HG03175 (cell line): ENCODE data around the gene DNAJB6.

Experiments used
- ATAC-seq: cut with Tn5 transposase; IDR thresholded peaks from one replicate; pipeline ENCODE4 v1.9.1; 2021; ENCODE audit warnings: mild to moderate bottlenecking, moderate library complexity; ENCODE audit not compliant: unreplicated experiment

DNAJB6 gene

DNA sequence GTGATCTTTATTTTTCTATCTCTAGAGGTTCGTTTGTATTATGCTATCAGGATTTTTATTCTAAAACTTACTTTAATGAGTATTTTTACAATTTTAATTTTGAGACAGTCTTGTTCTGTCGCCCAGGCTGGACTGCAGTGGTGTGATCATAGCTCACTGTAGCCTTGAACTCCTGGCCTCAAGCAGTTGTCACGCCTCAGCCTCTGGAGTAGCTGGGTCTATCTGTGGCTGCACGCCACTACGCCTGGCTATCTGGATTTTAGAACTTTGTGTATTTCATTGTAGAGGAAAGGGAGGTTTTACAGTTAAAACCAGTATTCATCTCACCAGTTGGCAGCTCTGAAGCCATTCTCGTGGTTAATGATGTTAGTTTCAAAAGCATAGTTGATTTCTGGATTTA lies 25.9 kb downstream of the DNAJB6 start:
- no peak for ATAC-seq

DNA sequence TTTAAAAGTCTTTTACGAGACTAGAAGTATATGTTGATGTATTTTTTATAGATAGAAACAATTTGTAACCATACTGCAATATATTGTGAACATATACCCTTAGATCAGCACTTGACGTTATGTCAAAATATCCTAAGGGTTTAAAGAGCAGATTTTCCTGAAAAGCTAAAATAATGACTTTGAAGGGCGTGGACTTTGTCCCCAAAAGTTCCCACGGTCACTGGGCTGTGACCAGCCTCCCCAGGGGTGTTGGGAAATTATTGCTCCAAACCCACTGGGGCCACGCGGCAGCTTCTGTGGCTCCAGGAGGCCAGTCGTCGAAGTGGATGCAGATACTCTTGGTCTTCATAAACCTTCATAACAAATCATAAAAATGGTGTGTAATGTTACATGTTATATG lies 29.9 kb downstream of the DNAJB6 start:
- ATAC-seq, result no peak

DNA sequence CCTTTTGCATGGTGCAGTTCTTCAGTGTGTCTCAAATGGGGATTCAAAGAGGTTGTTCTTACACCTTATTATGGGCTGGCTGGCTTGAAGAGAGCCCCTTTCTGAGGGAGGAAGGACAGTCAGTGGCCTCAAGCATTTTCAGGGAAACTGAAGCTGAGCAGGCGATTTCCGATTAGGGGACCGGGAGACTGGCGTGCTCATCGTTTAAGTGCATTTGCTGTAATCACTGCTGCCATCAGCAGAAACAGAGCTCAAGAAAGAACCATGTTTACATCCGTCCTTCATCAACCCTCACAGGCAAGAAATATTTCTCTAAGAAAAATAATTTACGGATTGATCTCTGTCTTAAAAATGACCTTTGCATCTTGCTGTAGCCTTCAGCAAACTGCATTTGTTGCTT lies 32.2 kb downstream of the DNAJB6 start:
- ATAC-seq, result no peak

DNA sequence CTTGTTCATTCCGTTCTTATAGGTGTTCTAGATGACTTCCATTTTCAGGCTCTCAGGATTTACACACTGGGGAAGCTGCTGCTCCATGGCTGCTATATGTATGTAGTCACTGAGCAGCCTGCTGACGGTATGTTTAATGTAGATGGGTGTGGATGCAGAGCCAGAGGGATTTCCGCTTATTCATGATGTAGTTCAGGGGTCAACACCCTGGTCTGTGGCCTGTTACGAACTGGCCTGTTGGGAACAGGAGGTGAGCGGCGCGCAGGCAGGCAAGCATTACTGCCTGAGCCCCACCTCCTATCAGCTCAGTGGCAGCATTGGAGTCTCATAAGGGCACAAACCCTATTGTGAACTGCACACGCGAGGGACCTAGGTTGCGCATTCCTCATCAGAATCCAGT lies 33.9 kb downstream of the DNAJB6 start:
- no peak for ATAC-seq

DNA sequence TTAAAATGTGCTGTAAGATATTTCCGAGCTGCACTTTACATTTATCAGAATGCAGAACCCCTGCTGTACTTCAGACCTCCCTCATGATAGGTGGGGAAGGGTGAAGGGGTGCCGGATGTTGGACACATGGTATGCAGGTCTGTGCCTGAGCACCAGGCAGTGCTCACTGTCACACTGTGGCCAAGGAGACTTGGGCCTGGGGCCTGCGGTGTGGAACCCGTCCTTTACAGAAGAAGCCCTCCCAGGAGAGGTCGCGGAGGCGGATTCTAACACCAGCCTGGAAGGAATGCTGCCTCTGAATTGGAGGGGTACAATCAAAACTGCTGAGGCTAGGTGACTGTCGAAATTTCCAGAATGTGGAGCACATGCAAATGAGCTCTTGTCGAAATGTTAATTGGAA lies 34.5 kb downstream of the DNAJB6 start:
- no peak for ATAC-seq

DNA sequence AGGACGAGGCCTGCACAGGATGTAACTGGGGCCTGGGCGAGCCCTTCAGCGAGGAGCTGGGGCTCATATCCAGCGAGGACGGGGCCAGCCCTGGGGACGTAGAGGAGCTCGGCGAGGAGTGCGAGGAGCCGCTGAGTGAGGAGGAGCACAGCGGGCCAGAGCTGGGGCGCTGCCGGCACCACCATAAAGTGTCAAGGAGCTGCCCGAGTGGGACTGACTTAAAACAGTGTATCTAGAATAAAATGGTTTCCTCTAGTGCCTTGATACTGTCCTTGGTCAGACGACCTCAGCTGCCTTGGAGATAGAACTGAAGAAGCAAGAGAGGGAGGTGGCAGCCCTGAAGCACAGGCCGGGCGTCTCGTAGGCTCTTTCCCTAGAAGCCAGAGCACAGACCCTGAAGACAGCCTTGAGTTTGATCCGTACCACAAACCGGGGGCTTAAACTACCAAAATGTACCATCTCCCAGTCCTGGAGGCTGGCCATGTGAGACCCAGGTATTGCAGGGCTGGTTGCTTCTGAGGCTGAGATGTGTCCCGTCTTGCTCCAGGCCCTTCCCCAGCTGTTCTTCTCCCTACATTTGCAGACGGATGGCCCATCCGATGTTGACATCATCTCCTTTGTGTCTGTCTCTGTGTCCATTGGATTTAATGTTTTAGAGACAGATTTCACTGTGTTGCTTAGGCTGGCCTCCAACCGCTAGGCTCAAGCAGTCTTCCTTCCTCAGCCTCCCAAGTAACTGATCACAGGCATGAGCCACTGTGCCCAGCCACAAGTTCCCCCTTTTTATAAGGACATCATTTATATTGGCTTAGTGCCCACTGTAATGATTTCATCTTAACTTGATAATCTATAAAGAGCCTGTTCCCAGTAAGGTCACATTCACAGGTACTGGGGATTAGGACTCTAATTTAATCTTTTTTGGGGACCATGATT lies 35.8 kb downstream of the DNAJB6 start:
- no peak for ATAC-seq

DNA sequence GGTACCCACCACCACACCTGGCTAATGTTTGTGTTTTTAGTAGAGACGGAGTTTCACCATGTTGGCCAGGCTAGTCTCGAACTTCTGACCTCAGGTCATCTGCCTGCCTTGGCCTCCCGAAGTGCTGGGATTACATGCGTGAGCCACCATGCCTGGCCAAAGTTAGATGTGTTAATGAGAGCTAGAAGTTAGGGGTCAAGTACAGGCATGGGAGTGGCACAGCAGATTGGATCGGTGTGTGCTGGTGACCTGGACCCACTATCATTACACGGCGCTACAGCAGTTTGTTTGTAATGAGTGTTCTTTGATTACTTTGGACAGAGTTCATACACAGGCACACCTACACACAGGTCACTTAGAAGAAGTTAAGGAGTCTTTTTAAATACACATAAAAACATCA lies 36.7 kb downstream of the DNAJB6 start:
- ATAC-seq, result no peak

DNA sequence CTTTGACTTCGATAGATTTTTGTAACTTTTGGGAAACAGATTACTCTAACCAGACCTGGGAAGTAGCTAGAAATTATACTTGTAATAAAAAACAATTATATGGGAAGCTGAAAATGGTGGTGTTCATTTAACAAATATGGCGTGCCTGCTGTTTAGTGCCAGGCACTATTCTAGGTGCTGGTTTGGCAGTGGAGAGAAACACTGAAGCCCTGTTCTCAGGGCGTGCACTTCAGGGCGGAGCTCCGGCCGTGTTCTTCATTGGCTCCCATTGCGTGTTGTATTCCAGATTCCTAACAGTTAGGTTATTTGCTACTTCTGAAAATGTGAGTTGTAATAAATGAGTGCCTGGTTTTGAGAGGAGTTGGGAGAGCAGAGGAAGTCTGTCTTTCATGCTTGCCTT lies 38.6 kb downstream of the DNAJB6 start:
- ATAC-seq, result no peak

DNA sequence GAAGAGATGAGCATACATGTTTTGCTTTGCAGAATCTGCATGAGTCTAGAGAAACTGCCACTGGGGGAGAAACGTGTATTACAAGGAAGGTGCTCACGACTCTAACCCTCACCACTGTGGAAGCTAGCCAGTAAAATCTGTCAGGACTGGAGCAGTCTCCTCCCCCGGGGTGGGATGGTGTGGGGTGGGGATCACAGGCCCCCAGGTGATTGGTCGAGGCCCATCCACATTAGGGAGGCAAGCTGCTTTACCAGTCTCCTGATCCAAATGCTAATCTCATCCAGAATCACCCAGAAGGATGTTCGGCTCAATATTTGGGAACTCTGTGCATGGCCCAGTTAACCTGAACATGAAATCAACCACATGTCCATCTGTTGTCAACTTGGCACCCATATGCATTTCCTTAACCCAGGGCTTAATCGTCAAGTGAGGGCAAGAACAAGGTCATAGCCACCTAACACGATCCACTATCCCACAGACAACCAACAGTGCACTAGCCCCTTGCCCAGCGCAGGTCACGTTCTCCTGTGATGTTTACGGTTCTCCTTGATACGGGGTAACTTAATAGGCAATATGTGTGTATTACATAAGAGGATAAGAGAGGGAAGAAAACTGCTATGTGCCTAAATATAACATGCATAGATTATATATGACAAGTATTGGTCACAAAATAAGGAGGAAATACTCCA lies 40.8 kb downstream of the DNAJB6 start:
- ATAC-seq, result no peak

DNA sequence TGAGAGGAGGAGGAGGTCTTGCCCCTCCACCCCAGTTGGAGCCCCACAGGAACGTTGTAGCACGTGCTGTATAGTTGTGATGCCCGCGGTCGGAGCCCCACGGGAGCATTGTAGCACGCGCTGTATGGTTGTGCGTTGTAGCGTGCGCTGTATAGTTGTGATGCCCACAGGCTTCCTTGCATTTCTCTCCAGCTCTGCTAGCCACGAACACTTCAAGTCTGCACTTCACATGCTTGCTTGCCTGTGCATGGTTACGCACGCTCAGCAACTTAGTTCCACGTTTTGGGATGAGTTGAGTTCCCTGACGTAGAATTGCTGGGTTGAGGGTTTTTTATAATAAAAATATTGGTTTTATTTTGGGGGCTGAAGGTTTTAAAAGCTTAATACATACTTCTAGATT lies 41.6 kb downstream of the DNAJB6 start:
- ATAC-seq, result no peak

DNA sequence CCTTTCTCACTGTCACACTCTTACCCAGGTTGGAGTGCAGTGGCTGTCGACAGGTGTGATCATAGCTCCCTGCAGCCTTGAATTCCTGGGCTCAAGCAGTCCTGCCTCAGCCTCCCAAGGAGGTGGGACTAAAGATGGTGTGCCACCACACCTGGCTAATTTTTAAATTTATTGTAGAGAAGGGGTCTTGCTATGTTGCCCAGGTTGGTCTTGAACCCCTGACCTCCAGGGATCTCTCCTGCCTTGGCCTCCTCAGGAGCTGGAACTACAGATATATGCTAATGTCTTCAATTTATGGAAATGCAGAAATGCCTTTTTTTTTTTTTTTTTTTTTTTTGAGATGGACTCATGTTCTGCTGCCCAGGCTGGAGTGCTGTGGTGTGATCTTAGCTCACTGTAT lies 42.7 kb downstream of the DNAJB6 start:
- no peak for ATAC-seq

DNA sequence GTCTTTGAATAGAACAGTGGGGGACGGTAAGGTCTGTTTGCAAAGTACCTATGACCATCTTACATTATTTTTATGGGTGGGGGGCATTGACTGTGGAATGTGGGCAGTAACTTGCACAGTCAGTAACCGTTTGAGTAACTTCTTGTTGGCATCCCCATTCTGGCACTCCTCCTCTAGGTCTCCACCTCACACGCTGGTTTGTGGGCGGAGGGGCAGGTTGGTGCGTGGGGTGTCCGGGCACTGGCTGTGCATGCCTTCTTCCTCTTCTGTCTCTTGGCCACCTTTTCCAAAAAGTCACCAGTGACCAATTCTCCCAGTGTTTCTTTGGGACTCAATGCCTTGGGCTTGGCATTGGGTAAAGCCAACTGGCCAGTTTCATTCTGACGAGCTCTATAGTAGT lies 43.6 kb downstream of the DNAJB6 start:
- no peak for ATAC-seq

DNA sequence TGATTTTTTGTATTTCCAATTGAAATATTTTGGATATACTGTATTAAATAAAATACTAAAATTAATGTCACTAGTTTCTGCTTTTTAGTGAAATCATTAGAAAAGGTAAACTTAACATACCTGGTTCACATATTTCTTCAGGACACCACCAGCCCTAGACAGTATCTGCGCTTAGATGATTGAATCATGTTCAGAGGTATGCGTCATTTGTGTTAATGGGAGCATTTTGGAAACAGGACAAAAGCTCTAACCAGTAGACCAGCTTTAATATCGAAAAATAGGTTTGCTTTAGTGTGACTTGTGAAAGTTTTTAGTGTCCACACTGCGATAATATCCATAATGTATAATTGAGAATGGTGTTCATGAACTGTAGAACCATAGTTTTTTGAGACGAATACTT lies 47.1 kb downstream of the DNAJB6 start:
- ATAC-seq, result no peak

DNA sequence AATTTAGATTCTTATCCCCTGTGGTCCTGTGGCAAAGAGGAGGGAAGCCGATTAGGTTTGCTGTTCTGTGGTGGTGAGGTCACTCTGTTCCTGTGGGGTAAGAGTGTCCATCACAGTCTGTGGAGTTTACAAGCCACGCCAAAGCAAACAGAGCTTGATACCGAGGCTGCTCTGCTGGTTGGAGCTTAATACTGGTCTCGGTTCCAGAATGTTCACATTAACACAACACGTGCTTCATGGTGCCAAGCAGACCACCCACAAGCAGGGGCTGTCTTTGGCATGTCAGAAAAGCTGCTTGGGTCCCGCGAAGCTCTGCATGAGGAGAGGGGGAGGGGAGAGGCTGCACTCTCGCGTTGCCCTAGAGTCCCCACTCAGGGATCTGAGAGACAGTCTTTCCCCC lies 47.5 kb downstream of the DNAJB6 start:
- ATAC-seq, result no peak

DNA sequence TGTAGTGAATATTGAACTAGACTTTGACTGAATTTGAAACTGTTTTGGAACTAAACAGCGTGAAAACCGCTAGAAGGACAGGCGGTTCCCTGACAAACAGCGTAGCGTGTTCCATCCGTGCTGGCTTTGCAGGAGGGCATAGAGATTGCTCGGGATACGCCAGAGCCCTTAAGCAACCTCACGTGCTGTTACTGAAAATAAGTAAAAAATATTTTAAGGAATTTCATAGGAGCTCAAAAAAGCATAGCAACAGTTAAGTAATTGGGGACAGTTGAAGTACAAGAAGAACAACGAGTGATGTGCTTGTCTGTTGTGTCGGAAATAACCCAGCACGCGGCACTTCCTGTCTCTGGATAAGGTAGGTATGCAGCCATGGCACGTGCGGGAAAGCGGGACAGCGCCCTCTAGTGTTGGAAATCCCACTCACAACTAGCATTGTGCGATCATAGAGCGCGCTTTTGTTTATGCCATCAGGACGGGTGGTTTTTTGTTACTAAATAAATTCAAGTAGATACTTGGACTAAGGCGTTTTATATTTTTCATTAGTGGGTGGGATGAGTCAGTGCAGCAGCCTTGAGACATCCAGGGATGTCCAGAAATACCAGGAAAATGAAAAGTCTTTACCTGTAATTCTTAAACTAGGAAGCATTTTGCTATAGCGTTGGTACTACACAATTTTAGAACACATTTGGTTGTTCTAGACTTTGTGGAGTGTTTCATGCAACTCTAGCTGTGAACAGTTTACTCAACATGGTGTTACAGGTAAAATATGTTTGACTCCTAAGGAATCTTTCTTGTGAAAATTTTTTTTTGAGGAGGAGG lies 50.4 kb downstream of the DNAJB6 start:
- peak; percentile 90 for ATAC-seq

DNA sequence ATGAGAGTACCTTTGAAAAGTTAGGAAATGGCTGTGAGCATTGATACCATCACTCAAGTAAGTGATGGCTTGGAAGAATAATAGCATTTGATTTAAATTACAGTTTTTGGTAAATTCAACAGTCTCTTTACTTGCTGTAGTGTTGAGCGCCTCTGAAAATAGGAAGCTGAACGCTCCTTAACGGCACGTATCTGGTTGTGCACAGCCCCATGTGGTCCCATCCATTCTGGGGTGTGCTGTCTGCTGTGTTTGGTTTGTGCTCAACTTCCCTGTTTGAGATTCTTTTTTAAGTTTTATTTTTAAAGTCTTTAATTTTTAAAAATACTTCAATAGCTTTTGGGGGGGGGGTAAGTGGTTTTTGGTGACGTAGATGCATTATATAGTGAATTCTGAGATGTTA lies 51.5 kb downstream of the DNAJB6 start:
- no peak for ATAC-seq

DNA sequence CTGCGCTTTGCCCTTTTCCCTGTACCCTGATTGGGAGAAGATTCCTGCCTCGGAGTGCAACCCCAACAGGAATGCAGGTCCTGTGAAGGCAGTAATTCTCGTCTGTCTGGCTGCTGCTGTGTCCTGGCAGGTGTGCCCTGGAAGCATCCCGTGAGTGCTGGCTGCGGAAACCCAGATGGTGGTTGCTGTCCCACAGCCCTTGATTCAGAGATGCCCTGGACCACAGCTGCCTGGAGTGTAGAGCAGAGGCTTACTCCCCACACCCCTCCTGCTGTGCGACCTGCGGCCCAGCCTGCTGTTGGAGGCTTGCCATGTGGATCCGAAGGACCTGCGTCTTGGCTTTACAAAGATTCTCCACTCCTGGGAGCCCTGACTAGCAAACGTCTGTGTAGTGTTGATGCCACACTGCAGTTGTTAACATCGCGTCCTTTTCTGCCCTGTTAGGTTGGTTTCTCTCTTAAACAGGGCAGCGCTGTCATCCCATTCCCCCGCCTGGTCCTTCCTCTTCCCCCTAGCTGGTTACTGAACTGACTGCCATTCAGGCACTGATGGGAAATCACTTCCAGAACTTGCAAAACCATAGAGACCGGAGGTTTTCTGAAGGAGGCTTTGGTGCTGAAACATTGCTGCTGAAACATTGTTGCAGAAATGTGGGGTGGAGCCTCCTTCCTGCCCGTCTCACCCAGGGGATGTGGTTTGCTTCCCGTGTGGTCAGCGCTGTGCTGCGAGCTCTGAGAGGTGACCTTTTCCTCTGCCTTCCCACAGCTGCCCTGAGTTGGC lies 53.3 kb downstream of the DNAJB6 start:
- no peak for ATAC-seq

DNA sequence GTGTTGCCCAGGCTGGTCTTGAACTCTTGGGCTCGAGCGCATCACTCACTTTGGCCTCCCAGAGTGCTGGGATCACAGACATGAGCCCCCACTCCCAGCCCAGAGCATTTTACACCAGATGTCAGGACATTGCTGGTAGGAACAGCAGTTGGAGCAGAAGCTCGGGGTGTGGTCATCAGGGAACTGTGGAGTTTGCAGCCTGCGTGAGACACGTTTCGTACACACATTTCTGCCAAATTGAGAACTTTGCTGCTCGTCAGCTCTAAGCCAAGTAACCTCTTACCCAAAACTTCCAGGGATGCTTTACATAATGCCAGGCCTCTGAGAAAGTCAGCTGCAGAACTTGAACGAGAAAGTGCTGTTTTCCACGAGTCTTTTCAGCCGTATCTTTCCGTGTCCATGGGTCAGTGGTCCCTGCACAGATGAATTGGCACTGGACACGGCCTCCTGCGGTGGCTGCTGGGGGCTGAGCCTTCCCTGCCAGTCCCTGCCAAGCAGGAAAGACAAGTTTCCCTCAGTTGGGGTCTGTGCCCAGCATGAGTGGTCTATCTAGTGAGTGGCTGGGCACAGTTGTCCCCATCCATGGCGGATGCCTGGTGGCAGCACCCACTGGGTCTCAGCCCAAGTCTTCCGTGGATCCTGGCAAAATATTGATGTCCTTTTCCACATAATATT lies 54.4 kb downstream of the DNAJB6 start:
- ATAC-seq, result no peak

DNA sequence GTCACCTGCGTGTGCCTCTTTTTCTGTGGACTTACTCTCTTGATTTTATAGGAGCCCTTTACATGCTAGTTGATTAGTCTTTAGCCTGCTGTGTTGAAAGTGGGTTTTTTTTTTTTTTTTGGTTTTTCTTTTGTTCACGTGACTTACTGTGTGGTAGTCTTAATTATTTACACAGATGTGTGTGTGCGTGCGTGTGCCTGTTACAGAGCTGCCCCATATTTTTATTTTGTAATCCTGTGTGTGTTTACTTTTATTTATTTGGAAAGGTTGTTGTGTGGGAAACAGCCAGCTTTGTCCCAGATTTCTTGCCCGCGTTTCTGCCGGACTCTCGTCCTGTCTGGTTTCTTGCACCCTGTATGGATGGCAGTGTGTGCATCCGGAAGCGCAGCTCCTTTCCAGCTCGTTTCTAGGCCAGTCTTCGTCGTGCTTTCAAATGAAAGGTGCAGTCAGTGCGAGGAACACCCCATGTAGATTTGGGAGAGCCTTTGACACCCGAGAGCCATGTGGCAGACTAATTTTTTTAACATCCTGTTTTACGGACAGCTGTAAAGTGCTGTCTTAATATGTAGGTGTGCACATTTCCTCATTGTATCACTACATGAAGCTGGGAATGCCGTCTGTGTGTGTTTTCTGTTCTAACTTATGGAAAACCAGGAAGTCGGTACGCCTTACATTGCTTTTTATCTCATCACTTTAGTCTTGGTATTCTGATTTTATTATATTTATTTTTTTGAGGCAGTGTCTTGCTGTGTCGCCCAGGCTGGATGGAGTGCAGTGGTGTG lies 55.6 kb downstream of the DNAJB6 start:
- no peak for ATAC-seq
